ENCODE data around the gene IGFL4.
"Not testable (repeated sequence)": the region's sequence is repeated elsewhere in the genome, so short reads cannot be mapped to it uniquely, and the experiment has no call there.

The IGFL4 gene

DNA sequence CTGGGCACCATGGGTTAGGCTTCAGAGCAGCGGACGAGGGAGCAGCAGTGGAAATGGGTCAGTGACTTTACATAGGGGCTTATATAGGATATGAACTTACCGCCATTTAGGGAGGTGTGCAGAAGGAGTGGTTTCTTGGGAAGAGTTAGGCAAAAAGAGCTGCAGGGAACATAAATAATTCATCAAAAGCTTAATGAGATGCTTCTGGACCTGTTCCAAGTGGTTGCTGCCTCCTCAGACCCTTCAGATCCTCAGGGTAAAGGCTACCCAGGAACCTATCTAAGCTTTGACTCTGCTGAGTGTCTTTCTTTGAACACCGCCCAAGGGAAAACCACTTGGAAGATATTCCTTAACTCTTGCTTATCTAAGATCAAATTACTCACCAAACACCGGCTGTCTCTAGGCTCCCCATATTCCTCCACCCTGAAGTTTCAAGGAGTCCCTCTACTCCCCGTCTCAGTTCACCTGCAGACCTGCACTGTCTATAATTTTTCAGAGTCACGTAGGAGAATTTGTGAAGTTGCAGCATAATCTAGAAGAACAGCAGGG, at the start of gene IGFL4:
IGFL4 (minus strand) TSS at position 51 of the 549 bp plus-strand sequence; CDS start at position 11, 40 bp downstream.
- Histone ChIP-seq H3K27ac (ENCODE audit: low read length) (no peak within 1 kb of the TSS), H3K9me3 (ENCODE audit: insufficient read depth, low read depth, low read length) (peaks cover 24% of the 10 kb centered on the region), H3K4me1 (ENCODE audit: insufficient read depth, low read length) (no peaks in the 10 kb centered on the region), H3K36me3 (ENCODE audit: insufficient read depth, low read depth, low read length) (no peaks in the 10 kb centered on the region), H3K4me3 (ENCODE audit: low read length) (no peak within 1 kb of the TSS), H3K9ac (ENCODE audit: low read depth, low read length) (no peak within 1 kb of the TSS), H3K27me3 (ENCODE audit: insufficient read depth, low read length) (0 out of 2 replicates have a peak, but pooled peaks cover 6% of the 10 kb centered on the region)

DNA sequence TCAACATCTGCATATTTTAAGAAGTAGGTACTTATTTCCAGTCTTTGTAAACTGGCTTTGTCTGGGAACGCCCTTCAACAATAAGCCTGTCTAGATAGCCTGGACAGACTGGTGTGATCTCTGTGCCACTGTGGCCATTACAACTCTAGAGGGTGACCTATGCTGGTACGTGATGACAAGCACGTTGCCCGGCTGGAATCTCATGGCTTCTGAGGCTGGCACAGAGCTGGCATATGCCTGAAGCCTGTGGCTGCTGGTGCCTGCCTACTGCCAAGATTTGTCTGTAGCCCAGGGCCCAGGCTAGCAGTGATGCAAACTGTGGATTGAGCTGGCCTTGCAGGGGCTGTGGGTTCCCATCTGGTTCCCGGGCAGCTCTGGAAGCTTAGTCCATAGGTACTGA, 49.6 kb upstream of the IGFL4 start:
- H3K27me3 ChIP-seq (ENCODE audit: insufficient read depth, low read length) = no peaks in the 10 kb centered on the region
- H3K9ac ChIP-seq (ENCODE audit: low read depth, low read length) = no peak overlapping the region
- H3K4me1 ChIP-seq (ENCODE audit: insufficient read depth, low read length) = no peaks in the 10 kb centered on the region
- H3K4me3 ChIP-seq (ENCODE audit: low read length) = no peak overlapping the region
- no peaks in the 10 kb centered on the region for H3K9me3 ChIP-seq (ENCODE audit: insufficient read depth, low read depth, low read length)
- H3K27ac ChIP-seq (ENCODE audit: low read length) = no peak overlapping the region
- no peaks in the 10 kb centered on the region for H3K36me3 ChIP-seq (ENCODE audit: insufficient read depth, low read depth, low read length)

DNA sequence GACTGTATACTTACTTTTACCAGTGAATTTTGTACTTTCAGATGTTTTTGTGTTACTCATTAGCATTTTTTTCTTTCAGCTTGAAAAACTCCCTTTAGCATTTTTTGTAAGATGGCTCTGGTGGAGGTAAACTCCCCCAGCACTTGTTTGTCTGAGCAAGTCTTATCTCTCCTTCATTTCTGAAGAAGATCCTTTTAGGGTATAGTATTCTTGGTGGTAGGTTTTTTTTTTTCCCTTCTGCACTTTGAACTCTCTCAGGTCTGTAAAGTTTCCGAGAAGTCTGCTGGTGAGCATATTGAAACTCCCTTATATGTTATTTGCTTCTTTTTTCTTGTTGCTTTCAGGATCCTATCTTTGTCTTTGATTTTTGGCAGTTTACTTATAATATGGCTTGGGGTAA, 48.6 kb upstream of the IGFL4 start:
- H3K27ac ChIP-seq (ENCODE audit: low read length) = no peak overlapping the region
- no peaks in the 10 kb centered on the region for H3K36me3 ChIP-seq (ENCODE audit: insufficient read depth, low read depth, low read length)
- no peaks in the 10 kb centered on the region for H3K27me3 ChIP-seq (ENCODE audit: insufficient read depth, low read length)
- H3K9me3 ChIP-seq (ENCODE audit: insufficient read depth, low read depth, low read length) = no peaks in the 10 kb centered on the region
- no peak overlapping the region for H3K4me3 ChIP-seq (ENCODE audit: low read length)
- no peak overlapping the region for H3K9ac ChIP-seq (ENCODE audit: low read depth, low read length)
- no peaks in the 10 kb centered on the region for H3K4me1 ChIP-seq (ENCODE audit: insufficient read depth, low read length)

DNA sequence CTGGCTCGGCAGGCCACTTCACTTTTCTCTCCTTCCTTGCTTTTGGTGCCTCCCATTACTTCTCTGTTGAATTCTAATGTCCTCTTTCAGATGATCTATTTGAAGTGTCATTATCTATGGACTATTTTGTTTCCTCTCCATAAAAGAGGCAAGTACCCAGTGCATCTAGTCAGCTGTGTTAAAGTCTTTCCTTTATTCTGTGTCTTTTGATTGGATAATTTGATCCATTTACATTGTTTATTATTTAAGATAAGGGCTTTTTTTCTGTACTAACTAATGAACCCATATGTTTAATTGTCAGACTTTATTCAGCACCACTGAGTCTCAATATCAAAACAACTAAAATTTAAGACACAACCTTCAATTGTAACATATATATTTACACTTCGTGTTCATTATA, 47.3 kb upstream of the IGFL4 start:
- Histone ChIP-seq H3K9me3 (ENCODE audit: insufficient read depth, low read depth, low read length) (no peaks in the 10 kb centered on the region), H3K4me1 (ENCODE audit: insufficient read depth, low read length) (no peaks in the 10 kb centered on the region), H3K36me3 (ENCODE audit: insufficient read depth, low read depth, low read length) (no peaks in the 10 kb centered on the region), H3K27me3 (ENCODE audit: insufficient read depth, low read length) (no peaks in the 10 kb centered on the region), H3K9ac (ENCODE audit: low read depth, low read length) (no peak overlapping the region), H3K4me3 (ENCODE audit: low read length) (no peak overlapping the region), H3K27ac (ENCODE audit: low read length) (no peak overlapping the region)

DNA sequence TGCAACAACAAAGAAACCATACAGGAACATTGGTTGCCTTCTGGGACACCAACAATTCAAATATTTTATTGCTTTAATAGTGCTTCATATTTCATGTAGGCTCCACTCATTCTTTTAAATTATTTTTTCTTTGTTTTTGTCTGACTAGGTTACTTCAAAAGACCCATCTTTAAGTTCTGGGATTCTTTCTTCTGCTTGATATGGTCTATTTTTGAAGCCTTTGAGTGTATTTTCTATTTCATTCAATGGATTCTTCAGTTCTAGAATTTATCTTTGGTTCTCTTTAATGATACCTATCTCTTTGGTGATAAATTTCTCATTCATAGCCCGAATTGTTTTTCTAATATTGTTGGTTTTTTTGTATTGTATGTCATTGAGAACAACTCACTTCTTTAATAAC, 45.1 kb upstream of the IGFL4 start:
- H3K9ac ChIP-seq (ENCODE audit: low read depth, low read length) = no peak overlapping the region
- H3K36me3 ChIP-seq (ENCODE audit: insufficient read depth, low read depth, low read length) = no peaks in the 10 kb centered on the region
- no peak overlapping the region for H3K27ac ChIP-seq (ENCODE audit: low read length)
- H3K4me3 ChIP-seq (ENCODE audit: low read length) = no peak overlapping the region
- 0 out of 2 replicates have a peak, but pooled peaks cover 3% of the 10 kb centered on the region for H3K4me1 ChIP-seq (ENCODE audit: insufficient read depth, low read length)
- H3K9me3 ChIP-seq (ENCODE audit: insufficient read depth, low read depth, low read length) = no peaks in the 10 kb centered on the region
- H3K27me3 ChIP-seq (ENCODE audit: insufficient read depth, low read length) = no peaks in the 10 kb centered on the region

DNA sequence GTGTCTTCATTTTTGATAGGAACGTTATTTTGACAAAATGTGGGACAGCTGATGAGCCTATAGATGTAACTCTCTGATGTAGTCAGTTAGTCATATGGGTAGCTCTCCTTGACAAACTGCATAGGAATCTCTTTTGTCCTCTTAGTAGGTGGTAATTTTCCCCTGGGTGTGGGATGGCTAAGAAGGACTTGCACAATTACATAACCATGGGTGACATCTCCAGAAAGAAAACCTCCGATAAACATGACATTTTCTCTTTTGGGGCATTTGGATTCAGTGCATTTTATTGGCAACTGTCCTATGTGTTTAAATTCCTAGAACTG, 41.9 kb upstream of the IGFL4 start:
- Histone ChIP-seq H3K4me1 (ENCODE audit: insufficient read depth, low read length) (0 out of 2 replicates have a peak, but pooled peaks cover 3% of the 10 kb centered on the region), H3K9me3 (ENCODE audit: insufficient read depth, low read depth, low read length) (no peaks in the 10 kb centered on the region), H3K36me3 (ENCODE audit: insufficient read depth, low read depth, low read length) (no peaks in the 10 kb centered on the region), H3K4me3 (ENCODE audit: low read length) (no peak overlapping the region), H3K9ac (ENCODE audit: low read depth, low read length) (no peak overlapping the region), H3K27me3 (ENCODE audit: insufficient read depth, low read length) (peaks cover 10% of the 10 kb centered on the region; the same call in 1 of the 2 replicates), H3K27ac (ENCODE audit: low read length) (no peak overlapping the region)

- H3K9me3 ChIP-seq (ENCODE audit: insufficient read depth, low read depth, low read length) = no peaks in the 10 kb centered on the region
- H3K27me3 ChIP-seq (ENCODE audit: insufficient read depth, low read length) = peaks cover 14% of the 10 kb centered on the region
- no peak overlapping the region for H3K4me3 ChIP-seq (ENCODE audit: low read length)
- H3K9ac ChIP-seq (ENCODE audit: low read depth, low read length) = no peak overlapping the region
- H3K36me3 ChIP-seq (ENCODE audit: insufficient read depth, low read depth, low read length) = no peaks in the 10 kb centered on the region
- no peak overlapping the region for H3K27ac ChIP-seq (ENCODE audit: low read length)
- peaks cover 3% of the 10 kb centered on the region; the same call in 1 of the 2 replicates for H3K4me1 ChIP-seq (ENCODE audit: insufficient read depth, low read length)
These were observed 41.3 kb upstream of the IGFL4 start for GRCh38 chr19:46081928-46082727.

DNA sequence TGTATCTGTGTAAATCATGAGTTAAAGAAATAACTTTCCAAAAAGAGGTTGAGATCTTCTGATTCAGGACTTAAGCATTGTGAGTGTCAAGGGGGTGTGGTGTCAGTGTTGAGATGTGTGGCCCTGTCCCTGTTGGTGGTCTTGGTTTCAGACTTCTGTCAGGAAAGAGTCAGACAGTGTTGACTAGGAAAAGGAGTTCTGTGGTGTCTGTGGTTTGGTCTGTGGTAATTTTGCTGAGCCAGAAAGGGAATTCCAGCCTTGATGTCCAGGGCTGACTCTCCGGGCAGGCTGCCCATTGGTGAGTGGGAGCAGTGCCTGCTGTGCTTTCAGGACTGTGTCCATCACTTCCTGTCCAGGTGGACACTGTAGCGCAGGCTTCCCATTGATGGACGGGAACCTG, 39.8 kb upstream of the IGFL4 start:
- H3K27me3 ChIP-seq (ENCODE audit: insufficient read depth, low read length) = peaks cover 30% of the 10 kb centered on the region
- no peak overlapping the region for H3K4me3 ChIP-seq (ENCODE audit: low read length)
- H3K9me3 ChIP-seq (ENCODE audit: insufficient read depth, low read depth, low read length) = no peaks in the 10 kb centered on the region
- peaks cover 3% of the 10 kb centered on the region; the same call in 1 of the 2 replicates for H3K4me1 ChIP-seq (ENCODE audit: insufficient read depth, low read length)
- no peak overlapping the region for H3K9ac ChIP-seq (ENCODE audit: low read depth, low read length)
- H3K27ac ChIP-seq (ENCODE audit: low read length) = no peak overlapping the region
- H3K36me3 ChIP-seq (ENCODE audit: insufficient read depth, low read depth, low read length) = no peaks in the 10 kb centered on the region

DNA sequence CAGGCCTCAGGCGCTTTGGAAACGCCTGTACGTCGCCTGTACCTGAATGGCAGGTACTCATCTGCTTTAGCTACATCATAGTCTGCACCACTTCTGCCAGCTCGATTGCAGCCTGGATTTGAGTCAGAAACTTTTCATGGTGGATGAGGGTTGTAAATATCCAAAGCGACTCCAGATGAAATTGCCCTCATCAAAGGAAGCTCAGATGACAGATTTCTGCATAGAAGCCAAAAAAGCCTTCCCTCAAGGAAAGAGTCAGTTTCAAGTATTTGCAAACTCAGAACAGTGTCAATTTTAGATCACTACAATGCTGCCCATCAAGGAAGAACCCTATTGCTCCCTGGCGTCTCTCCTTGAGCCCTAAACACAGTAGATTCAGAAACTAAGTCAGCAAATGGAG, 38.8 kb upstream of the IGFL4 start:
- Histone ChIP-seq H3K4me3 (ENCODE audit: low read length) (no peak overlapping the region), H3K36me3 (ENCODE audit: insufficient read depth, low read depth, low read length) (no peaks in the 10 kb centered on the region), H3K9ac (ENCODE audit: low read depth, low read length) (no peak overlapping the region), H3K4me1 (ENCODE audit: insufficient read depth, low read length) (peaks cover 3% of the 10 kb centered on the region; the same call in 1 of the 2 replicates), H3K27ac (ENCODE audit: low read length) (no peak overlapping the region), H3K9me3 (ENCODE audit: insufficient read depth, low read depth, low read length) (no peaks in the 10 kb centered on the region), H3K27me3 (ENCODE audit: insufficient read depth, low read length) (peaks cover 39% of the 10 kb centered on the region)

- not testable (repeated sequence) for H3K27ac ChIP-seq (ENCODE audit: low read length)
- H3K27me3 ChIP-seq (ENCODE audit: insufficient read depth, low read length) = peaks cover 39% of the 10 kb centered on the region
These were observed 38.0 kb upstream of the IGFL4 start for GRCh38 chr19:46078573-46079332.

DNA sequence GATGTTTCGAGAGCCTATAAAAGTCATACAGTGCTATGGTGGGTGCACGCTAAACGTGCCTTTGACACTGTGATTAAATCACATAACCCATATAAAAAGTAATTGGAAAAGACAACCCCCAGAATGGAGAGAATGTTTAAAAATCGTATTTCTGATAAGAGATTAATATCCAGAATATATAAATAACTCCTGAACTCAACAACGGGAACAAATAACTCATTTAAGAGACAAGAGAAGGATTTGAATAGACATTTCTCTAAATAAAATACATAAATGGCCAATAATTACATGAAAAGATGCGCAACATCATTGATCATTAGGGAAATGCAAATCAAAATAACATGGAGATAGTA, 37.0 kb upstream of the IGFL4 start:
- no peak overlapping the region for H3K9ac ChIP-seq (ENCODE audit: low read depth, low read length)
- H3K4me3 ChIP-seq (ENCODE audit: low read length) = peak overlapping the region; percentile 76; the same call in 1 of the 2 replicates
- H3K27me3 ChIP-seq (ENCODE audit: insufficient read depth, low read length) = peaks cover 39% of the 10 kb centered on the region

More at GRCh38 chr19:46078573-46079332, 38.0 kb upstream of the IGFL4 start:
- H3K4me3 ChIP-seq (ENCODE audit: low read length); H3K36me3 ChIP-seq (ENCODE audit: insufficient read depth, low read depth, low read length); H3K4me1 ChIP-seq (ENCODE audit: insufficient read depth, low read length); H3K9me3 ChIP-seq (ENCODE audit: insufficient read depth, low read depth, low read length); H3K9ac ChIP-seq (ENCODE audit: low read depth, low read length): not testable (repeated sequence)

More for the DNA sequence above, 37.0 kb upstream of the IGFL4 start:
- Histone ChIP-seq H3K27ac (ENCODE audit: low read length) (no peak overlapping the region), H3K4me1 (ENCODE audit: insufficient read depth, low read length) (peaks cover 3% of the 10 kb centered on the region; the same call in 1 of the 2 replicates), H3K9me3 (ENCODE audit: insufficient read depth, low read depth, low read length) (no peaks in the 10 kb centered on the region), H3K36me3 (ENCODE audit: insufficient read depth, low read depth, low read length) (no peaks in the 10 kb centered on the region)
